ENCODE data around the gene PDCD10.

Gene PDCD10

DNA sequence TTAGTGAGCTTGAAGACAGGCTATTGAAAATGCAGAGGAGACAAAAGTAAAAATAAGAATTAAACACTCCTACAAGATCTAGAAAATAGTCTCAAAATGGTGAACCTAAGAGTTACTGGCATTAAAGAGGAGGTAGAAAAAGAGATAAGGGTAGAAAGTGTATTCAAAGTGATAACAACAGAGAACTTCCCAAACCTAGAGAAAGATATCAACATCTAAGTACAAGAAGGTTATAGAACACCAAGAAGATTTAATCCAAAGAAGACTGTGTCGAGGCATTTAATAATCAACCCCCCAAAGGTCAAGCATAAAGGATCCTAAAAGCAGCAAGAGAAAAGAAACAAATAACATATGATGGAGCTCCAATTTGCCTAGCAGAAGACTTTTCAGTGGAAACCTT is 23.3 kb downstream of the PDCD10 start:
- no peak overlapping the region for H3K4me3 Mint-ChIP-seq
- no peaks in the 10 kb centered on the region for H3K27me3 Mint-ChIP-seq (ENCODE audit: low read depth, poor library complexity)
- no peak overlapping the region for H3K27ac Mint-ChIP-seq
- peaks cover 45% of the 10 kb centered on the region for H3K9me3 Mint-ChIP-seq
- H3K4me1 Mint-ChIP-seq, result no peaks in the 10 kb centered on the region
- DNase-seq, result no peak
- TF ChIP-seq, protein P1, sequence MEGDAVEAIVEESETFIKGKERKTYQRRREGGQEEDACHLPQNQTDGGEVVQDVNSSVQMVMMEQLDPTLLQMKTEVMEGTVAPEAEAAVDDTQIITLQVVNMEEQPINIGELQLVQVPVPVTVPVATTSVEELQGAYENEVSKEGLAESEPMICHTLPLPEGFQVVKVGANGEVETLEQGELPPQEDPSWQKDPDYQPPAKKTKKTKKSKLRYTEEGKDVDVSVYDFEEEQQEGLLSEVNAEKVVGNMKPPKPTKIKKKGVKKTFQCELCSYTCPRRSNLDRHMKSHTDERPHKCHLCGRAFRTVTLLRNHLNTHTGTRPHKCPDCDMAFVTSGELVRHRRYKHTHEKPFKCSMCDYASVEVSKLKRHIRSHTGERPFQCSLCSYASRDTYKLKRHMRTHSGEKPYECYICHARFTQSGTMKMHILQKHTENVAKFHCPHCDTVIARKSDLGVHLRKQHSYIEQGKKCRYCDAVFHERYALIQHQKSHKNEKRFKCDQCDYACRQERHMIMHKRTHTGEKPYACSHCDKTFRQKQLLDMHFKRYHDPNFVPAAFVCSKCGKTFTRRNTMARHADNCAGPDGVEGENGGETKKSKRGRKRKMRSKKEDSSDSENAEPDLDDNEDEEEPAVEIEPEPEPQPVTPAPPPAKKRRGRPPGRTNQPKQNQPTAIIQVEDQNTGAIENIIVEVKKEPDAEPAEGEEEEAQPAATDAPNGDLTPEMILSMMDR (IDR thresholded peaks at IDR 0.05), result no peak
- H3K36me3 Mint-ChIP-seq (ENCODE audit: low read depth), result peaks cover 79% of the 10 kb centered on the region

DNA sequence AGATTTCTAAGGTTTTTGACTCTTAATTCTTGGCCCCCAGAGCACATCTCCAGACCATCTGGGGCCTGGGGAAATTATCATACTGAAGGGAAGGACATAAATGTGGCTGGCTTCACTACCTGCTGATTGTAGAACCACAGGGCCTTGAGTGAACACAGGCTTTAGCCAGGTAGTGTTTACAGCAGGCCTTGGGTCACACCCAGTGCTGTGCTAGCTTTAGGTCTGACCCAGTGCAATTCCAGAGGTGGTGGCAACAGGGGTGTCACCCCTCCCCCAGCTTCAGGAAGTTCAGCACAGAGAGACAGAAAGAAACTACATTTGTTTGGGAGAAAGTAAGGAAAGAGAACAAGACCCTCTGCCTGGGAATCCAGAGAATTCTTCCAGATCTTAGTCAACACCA is 24.1 kb downstream of the PDCD10 start:
- Mint-ChIP-seq H3K4me3 (no peak overlapping the region), H3K27me3 (ENCODE audit: low read depth, poor library complexity) (no peaks in the 10 kb centered on the region), H3K36me3 (ENCODE audit: low read depth) (peaks cover 71% of the 10 kb centered on the region), H3K4me1 (no peaks in the 10 kb centered on the region), H3K9me3 (peaks cover 40% of the 10 kb centered on the region), H3K27ac (peak overlapping the region; percentile 61)
- DNase-seq, result no peak
- TF ChIP-seq, protein P1 (IDR thresholded peaks at IDR 0.05), result no peak

DNA sequence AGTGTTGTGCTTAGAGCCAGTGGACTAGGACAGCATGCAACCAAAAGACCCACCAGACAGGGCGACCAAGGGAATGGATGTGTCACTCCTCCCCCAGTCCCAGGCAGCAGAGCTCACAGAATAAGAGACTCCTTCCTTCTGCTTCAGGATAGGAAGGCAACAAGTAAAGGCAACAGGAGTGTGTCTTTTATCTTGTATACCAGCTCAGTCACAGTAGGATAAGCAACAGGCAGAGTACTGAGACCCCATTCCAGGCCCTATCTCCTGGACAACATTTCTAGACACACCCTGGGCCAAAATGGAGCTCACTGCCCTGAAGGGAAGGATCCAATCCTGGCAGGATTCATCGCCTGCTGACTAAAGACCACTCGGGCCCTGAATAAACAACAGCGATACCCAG is 25.0 kb downstream of the PDCD10 start:
- peaks cover 31% of the 10 kb centered on the region for H3K9me3 Mint-ChIP-seq
- no peak overlapping the region for H3K4me3 Mint-ChIP-seq
- DNase-seq, result no peak
- TF ChIP-seq, protein P1 (IDR thresholded peaks at IDR 0.05), result no peak
- H3K4me1 Mint-ChIP-seq, result no peaks in the 10 kb centered on the region
- H3K36me3 Mint-ChIP-seq (ENCODE audit: low read depth), result peaks cover 63% of the 10 kb centered on the region
- no peak overlapping the region for H3K27ac Mint-ChIP-seq
- H3K27me3 Mint-ChIP-seq (ENCODE audit: low read depth, poor library complexity), result no peaks in the 10 kb centered on the region

DNA sequence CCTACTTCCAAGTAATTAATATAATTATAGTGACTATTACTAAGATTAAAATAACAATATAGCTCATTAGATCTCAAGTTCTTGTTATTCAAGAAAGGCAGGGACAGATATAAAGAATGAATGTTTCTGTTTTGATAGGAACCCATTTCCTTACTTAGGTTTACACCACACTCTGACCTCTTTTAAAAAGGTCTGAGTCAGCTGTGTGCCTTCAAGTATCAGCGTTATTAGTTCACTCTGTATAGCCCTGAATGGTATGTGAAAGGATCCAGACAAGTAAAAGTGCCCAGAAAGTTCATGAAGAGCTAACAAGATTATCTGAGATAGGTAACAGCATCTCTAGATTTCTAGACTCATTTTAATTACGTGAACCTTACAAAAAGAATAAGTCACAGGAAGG is 28.9 kb downstream of the PDCD10 start:
- no peak for DNase-seq
- H3K27me3 Mint-ChIP-seq (ENCODE audit: low read depth, poor library complexity), result no peaks in the 10 kb centered on the region
- no peaks in the 10 kb centered on the region for H3K4me1 Mint-ChIP-seq
- H3K4me3 Mint-ChIP-seq, result no peak overlapping the region
- H3K9me3 Mint-ChIP-seq, result no peaks in the 10 kb centered on the region
- H3K36me3 Mint-ChIP-seq (ENCODE audit: low read depth), result peaks cover 41% of the 10 kb centered on the region
- TF ChIP-seq, protein P1 (IDR thresholded peaks at IDR 0.05), result no peak
- no peak overlapping the region for H3K27ac Mint-ChIP-seq

DNA sequence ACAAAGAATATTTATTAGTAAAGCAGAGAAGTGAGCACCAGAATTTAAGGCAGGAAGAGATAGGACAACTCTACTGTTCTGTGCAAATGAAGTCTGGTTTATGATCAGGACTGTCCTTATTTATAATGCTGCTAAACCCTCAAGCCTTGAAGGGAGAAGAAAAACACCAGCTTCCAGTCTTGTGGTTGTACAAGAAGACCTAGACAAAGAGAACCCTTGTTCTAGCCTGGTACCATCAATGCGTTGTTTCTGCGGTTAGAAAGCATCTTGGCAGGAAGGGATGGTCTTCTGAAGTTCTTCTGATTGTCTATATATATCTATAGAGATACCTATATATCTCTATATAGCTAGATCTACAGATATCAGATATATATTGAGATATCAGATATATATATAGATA is 33.8 kb downstream of the PDCD10 start:
- H3K4me3 Mint-ChIP-seq, result no peak overlapping the region
- TF ChIP-seq, protein P1 (IDR thresholded peaks at IDR 0.05), result no peak
- no peaks in the 10 kb centered on the region for H3K4me1 Mint-ChIP-seq
- H3K9me3 Mint-ChIP-seq, result no peaks in the 10 kb centered on the region
- no peaks in the 10 kb centered on the region for H3K27me3 Mint-ChIP-seq (ENCODE audit: low read depth, poor library complexity)
- DNase-seq, result no peak
- H3K27ac Mint-ChIP-seq, result no peak overlapping the region
- H3K36me3 Mint-ChIP-seq (ENCODE audit: low read depth), result peaks cover 33% of the 10 kb centered on the region

DNA sequence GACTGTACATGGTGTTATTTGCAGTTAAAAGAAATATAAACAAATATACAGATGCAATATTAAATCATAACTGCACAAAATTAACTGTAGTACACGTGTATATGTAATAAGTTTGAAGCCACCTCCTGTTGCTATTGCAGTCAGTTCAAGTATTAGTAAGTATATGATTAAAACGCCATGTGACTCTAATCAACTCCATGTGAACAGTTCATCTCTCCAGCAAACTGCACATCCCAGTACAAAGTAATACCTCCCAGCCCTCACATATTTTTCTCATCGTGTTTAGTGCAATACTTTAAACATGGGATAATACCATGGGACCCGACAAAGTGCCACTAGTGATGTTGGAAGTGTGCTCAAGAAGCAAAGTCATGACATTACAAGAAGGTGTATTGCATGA is 34.6 kb downstream of the PDCD10 start:
- no peak overlapping the region for H3K4me3 Mint-ChIP-seq
- no peaks in the 10 kb centered on the region for H3K9me3 Mint-ChIP-seq
- H3K4me1 Mint-ChIP-seq, result no peaks in the 10 kb centered on the region
- no peak overlapping the region for H3K27ac Mint-ChIP-seq
- peaks cover 41% of the 10 kb centered on the region for H3K36me3 Mint-ChIP-seq (ENCODE audit: low read depth)
- no peak for DNase-seq
- TF ChIP-seq, protein P1 (IDR thresholded peaks at IDR 0.05), result no peak
- H3K27me3 Mint-ChIP-seq (ENCODE audit: low read depth, poor library complexity), result no peaks in the 10 kb centered on the region
